Activated CD4-positive, CD25-positive, alpha-beta regulatory T cell treated with anti-CD3 and anti-CD28 coated beads, Interleukin-2, amount 50 U/mL, for 24 hours (primary cell): ENCODE measurements around the gene RAET1G.
"Not testable (repeated sequence)": the region's sequence is repeated elsewhere in the genome, so short reads cannot be mapped to it uniquely, and the experiment has no call there.

Experiments
- ATAC-seq, 2 donors: fragments of 150-1000 bp; cut with Tn5 transposase; one replicate each; pipeline ENCODE4 v1.10.0; 2021; ENCODE audit warnings: mild to moderate bottlenecking in 1 of 2, moderate library complexity in 1 of 2

The RAET1G gene

DNA sequence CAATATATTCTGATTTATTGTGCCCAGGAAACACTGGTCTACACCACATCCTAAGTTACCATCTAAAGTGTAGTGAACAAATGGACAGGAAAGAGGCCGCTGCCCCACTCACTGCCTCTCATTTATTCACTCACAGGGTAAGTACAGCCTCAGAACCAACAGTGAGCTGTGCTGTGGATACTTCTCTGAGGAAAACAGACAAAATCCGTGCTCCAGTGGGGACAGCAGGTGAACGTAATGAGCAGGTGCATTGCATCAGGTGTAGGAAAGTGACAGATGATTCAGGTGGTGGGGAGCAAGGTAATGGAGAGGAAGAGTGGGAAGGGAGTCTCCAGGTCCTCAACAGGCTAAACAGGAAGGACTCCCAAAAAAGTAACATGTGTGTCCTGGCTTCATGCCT, 10.5 kb upstream of the RAET1G start:
- no peak for ATAC-seq

DNA sequence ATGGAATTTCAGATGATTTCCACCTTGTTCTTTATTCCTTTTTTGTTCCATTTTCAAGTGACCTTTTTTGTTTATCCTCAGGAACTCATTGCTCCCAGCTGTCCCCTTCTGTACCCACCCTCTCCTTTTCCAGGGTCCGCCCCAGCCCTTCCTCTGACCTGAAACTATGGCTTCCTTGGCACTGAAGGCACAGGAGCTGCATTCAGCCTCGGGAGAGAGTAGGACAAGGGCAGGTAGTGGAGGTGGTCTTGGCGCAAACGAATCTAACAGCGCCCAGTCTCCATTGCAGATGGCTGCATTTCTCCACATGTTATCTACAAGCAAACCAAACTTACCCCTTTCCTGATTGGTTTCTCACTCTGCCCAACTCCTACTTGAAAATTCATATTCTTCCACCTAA, 10.1 kb upstream of the RAET1G start:
- ATAC-seq = no peak

DNA sequence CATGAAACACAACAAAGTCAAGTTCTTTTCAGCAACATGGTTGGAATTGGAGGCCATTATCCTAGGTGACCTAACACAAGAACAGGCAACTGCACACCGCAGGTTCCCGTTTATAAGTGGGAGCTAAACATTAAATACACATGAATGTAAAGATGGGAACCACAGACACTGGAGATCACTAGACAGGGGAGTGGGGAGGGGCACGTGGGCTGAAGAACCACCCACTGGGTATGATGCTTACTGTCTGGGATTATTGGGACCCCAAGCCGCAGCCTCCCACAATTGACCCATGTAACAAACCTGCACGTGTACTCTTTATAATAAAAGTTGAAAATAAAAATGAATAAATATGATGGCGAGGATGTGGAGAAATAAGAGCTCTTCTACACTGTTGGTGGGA, 8.6 kb upstream of the RAET1G start:
- no peak for ATAC-seq

DNA sequence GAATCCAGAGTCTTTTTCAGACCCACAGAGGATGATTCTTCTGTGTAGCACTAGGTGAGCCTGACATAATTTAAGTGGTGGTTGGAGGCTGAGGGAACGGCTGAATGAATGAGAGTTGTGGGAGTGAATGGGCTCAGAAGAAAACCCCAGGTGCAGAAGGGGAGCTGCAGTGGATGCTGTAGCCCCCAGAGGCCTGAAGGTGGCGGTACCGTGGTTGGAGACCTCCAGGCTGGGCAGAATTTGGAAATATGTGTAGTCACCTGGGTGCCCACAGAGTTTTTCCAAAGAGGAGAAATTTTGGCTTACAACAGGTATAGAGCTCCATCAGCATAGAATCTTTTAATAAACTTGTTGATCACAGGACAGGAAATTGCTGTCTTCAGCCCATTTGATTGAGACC, 6.5 kb upstream of the RAET1G start:
- ATAC-seq = no peak

- ATAC-seq = not testable (repeated sequence)
These were observed 4.1 kb upstream of the RAET1G start for GRCh38 chr6:149927025-149927424.

DNA sequence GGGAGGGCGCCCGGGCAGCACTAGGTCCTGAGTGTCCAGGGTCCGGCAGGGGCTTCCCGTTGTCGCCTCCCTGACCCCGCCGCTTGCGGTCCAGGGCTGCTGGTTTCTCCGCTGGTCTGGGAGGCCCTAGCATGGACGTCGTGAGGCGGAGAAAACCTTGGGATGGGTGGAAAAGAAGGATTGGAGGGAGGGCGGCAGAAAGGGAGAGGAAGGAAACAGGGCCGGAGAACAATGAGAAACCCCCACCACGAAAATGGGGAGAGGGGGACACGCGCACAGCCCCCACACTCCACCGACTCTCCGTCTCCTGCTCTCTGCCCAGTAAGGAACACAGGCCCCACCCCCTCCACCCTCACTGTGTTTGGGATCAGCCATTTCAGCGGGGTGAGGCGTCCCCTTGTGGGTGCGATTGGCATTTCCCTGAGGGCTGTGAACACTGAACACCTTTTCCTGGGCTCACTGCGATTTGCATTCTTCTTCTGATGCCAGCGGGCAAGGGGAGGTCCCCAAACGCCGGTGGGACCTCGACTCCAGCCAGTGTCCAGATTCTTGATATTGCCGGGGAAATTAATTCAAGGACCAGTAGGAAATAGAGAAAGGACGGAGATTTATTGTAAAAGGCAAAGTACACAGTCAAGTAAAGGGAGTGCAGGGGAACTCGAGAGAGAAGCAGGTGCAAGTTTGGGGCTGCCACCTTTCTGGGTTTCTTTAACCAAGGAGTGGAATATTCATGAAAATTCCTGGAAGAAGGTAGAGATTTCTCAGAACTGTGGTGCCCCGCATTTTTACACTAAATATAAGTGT, 3.3 kb upstream of the RAET1G start:
- peak; percentile 57 to 72 for ATAC-seq

DNA sequence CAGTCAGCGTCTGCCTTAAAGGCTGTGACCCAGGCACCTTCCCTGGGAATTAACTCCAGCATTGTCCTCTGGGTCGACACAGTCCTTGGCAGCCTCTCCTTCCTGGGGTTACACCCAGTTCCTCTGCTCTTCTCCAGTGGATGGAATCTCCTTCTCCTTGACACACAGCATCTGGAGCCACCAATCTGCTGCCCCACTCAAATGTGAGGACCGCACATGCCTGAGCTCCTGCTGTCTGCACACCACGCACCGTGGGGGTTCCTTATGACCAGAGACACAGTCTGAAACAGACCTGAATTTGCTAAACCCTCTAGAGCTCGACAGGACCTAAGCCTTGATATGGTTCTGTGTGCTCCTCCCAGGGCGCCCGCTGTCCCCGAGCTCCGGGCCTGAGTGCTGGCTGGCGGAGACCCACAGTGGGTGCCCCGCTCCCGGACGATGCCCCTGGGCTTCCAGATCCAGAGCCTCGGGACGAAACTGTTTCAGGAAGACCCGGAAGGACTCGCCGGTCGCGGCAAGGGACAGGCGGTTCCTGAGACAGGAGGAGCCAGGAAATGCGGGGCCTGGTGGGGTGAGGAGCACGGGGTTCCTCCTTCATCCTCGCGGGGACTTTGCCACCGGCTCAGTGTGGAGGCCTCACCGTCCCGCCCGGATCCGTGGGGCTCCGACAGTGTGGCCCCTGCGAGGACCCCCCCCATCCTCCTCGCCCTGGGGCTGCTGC, 2.5 kb upstream of the RAET1G start:
- no peak for ATAC-seq

DNA sequence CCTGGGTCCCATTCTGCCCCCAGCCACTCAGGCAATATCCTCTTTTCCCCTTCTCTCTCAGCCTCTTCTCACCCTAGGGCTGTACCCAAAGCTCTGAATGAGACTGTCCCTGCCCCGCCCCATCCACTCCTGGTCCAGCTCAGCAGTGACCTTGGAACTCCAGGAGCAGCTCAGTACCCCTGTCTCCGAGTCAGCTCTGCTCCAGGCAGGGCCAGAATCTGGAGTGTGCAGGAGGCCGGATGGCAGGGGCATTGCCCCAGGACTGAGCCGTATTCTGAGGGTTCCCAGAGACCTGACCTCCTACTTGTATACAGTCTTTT, 2.0 kb upstream of the RAET1G start:
- ATAC-seq = no peak

DNA sequence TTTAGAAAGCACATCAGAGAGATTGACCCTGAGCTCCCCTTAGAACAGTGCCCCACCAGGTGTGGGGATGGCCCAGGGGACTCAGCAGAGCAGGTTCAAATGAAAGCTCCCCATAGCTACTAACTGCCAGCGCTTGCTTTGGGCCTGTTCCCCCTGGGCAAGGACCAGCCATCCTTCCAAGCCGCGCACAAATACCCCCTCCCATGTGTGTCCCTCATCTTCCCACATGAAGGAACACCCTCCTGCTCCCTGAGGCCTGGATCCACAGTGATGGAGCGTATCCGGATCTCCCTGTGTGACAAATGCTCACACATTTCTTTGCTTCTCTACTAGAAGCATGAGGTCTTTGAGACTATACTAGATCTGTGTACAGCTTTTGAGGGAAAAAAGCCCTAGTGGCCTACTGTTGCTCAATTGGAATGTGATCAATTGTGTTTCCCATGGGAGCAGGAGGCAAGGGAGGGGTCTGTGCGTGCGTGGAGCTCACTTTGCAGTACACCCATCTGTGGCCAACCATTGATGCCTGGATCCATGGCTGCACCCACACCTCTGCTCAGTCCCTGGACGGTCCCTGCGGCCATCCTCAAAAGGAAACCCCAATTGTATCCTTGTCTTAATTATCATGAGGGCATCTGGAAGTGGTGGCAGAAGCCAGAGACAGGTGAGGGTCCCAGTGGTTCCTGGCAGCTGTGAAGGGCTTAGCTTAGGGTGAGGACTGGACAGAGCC, 1.4 kb upstream of the RAET1G start:
- ATAC-seq = no peak

GRCh38 chr6:149923327-149923986, 536 bp upstream of the RAET1G start:
- ATAC-seq = peak; percentile 3 to 4

DNA sequence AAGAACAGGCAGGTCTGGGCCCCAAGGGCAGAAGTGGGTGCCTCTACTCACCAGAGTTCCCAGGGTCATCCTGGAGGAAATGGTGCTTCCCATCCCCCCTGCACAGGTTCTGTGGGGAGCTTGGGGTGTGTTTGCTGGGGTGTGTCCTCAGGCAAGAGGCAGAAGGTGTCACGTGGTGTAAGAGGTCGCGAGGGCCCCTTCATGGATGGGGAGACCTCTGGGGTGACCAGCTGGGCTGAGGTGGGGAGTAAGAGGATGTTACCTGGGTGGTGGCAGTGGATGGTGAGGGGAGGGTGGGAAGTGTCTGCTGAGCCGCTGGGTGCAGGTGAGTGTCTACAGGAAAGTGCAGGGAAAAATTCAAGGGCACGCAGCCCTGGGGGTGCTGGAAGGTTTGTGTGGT, 830 bp downstream of the RAET1G start:
- not testable (repeated sequence) for ATAC-seq

DNA sequence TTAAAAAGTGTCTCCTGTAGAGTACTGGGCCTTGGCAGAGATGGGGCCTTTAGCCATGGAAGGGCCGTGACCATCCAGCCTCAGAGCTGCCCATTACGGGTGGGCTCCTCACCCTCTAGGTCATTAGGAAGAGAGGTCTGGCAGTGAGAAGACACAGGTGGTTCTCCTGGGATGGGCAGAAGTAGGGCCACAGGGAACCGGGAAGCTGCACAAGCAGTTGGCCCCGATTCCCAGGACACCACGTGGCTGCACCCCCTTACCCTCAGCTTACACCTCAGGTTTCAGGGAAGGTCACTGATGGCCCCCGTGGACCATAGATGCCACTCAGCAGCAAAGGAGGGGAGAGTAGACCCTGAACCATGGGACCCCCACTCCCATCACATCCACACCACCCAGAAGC, 1.6 kb downstream of the RAET1G start:
- ATAC-seq = no peak

DNA sequence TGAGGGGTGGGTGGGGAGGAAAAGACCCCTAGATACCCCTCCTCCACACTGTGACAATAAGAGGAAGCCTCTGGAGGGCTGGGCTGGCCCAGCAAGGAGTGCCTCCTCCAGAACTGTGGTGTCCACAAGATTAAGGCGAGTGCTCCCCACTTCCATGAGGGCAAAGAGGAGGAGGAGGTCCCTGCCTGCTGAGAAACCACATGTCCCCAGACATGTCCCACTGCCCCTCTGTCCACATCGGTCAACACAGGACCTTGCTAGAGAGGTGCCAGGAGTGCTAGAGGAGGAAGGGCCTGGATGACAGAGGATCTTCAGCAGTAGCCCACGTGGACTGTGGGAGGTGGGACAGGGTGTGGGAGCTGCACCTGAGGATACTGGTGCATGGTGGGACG, 3.1 kb downstream of the RAET1G start:
- no peak for ATAC-seq

GRCh38 chr6:149919126-149919833, 3.6 kb downstream of the RAET1G start:
- not testable (repeated sequence) for ATAC-seq

DNA sequence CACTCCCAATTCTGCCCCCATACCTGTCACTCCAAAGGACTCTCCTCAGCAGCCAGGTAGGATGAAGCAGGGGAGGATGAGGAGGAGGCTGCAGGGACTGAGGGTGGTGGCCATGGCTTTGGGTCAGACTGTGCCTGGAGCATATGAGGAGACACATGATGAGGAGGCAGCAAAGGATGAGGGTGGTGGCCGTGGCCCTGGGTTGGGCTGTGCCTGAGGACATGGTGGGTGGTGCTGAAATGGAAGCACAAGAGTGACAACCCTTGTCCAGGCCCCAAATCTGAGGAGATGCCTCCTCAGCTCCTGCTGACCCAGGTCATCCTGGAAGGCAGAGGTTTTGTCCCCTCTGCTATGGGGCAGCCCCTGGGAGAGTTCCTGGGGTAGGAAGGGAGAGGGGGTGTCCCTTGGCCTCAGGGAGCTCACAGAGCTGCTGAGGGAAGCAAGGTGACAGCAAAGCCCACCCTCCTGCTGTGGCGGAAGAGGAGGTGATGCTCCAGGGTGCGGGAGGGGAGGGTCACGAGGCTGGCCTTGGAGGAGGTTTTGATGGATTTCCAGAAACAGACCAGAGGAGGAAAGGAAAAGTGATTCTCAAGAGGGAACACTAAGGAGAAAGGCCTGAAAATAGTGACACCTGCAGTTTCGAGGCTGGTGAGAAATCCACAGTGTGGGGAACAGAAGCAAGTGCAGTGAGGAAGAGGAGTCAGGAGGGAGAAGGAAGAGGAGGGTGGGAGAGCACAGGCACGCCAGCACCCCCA, 4.6 kb downstream of the RAET1G start:
- no peak for ATAC-seq

- ATAC-seq = no peak
These were observed 5.2 kb downstream of the RAET1G start for GRCh38 chr6:149917679-149918078.

DNA sequence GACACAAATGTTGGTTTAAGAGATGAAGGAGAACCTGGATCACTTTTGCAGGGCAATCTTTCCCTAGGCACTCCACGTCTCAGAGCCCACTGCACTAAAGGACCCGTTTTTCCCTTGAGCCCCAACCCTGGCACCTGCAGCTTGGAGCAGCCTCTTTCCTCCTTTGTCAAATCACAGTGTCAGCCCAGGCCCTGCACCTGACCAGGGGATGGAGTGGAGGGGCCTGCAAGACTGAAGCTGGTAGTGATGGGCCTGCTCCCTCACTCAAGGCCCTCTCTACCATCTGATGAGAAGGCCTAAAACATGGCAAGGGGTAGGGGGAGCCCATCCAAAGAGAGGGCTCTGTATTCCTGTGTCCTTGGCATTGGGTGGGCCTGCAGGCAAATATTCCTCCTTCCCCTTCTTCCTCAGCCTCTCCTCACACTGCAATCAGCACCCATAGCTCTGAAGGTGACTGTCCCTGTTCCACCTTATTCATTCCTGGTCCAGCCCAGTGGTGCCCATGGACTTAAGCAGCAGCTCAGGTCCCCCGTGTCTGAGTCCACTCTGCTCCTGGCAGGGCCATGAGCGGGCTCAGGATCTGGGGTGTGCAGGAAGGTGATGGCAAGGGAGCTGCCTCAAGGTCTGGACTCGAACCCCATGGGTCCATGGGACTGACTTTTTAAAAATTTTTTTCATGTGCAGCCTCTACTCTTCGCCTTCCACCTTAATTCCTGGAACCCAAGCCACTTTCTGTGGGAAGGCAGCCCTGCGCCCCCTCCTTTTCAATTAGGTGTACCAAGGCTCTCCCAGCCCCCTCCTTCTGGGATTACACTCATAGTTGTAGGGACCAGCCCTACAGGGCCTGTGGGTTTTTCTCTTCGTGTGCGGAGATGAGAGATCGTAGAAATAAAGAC, 6.7 kb downstream of the RAET1G start:
- ATAC-seq = no peak

DNA sequence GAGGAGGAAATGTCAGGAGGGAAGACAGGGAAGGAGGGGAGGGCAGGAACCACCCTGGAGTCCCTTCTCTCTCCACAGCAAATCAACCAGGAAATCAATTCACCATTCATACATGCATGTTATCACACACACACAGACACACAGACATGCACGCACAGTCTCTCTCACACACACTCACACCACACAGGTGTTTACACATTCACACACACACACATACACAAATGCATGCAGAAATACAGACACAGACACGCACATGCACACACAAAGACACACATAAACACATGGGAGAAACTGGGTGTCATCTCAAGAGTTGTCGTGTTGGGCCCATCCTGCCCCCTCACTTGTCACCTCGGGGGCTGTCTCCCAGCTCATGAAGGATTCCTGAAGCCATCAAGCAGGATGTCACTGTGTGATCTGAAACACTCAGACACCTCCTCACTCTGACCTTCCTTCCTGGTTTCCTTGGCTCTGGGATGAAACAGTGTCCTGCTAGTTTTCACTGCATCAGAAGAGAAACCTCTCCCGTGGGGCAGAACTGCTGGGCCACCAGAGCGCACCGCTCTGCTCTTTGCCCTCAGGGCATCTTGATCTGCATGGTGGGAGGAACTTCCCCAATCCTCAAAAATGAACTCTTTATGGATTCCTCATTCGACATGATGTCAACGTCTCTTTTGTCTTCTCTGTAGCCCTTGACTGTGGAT, 9.2 kb downstream of the RAET1G start:
- no peak for ATAC-seq

DNA sequence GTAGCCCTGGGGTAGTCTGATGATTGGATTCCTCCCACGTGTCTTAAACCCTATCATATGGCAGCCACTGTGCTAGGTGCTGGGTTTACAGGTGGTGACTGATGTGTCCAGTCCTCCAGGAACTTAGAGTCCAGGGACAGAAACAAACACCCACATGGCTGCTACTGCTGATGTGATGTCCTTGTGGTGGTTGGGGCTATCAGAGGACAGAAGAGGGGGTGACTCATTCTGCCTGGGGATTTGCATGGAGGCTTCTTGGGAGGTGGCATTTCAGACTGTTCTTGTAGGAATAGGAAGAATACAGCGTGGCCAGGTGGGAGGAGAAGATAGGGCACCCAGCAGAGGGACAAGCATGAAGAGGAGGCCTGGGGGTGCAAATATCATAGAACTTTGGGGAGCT, 9.8 kb downstream of the RAET1G start:
- no peak for ATAC-seq

GRCh38 chr6:149912680-149913079, 10.2 kb downstream of the RAET1G start:
- not testable (repeated sequence) for ATAC-seq
